Islet of Langerhans (tissue), 1 donor: ENCODE results near the gene TMEM129.
"Not testable (repeated sequence)": the region's sequence is repeated elsewhere in the genome, so short reads cannot be mapped to it uniquely, and the experiment has no call there.

Experiments used
- FAIRE-seq: peaks from one replicate; lab custom pipeline; 2011; peaks lifted over from hg19 to GRCh38; lab: Jason Lieb, UNC

The TMEM129 gene

GRCh38 chr4:1720163-1720983, 750 bp downstream of the TMEM129 start:
- FAIRE-seq: no peak

GRCh38 chr4:1718095-1718850, 2.9 kb downstream of the TMEM129 start:
- no peak for FAIRE-seq

- no peak for FAIRE-seq
Measured at GRCh38 chr4:1717129-1718094, 3.7 kb downstream of the TMEM129 start.

DNA sequence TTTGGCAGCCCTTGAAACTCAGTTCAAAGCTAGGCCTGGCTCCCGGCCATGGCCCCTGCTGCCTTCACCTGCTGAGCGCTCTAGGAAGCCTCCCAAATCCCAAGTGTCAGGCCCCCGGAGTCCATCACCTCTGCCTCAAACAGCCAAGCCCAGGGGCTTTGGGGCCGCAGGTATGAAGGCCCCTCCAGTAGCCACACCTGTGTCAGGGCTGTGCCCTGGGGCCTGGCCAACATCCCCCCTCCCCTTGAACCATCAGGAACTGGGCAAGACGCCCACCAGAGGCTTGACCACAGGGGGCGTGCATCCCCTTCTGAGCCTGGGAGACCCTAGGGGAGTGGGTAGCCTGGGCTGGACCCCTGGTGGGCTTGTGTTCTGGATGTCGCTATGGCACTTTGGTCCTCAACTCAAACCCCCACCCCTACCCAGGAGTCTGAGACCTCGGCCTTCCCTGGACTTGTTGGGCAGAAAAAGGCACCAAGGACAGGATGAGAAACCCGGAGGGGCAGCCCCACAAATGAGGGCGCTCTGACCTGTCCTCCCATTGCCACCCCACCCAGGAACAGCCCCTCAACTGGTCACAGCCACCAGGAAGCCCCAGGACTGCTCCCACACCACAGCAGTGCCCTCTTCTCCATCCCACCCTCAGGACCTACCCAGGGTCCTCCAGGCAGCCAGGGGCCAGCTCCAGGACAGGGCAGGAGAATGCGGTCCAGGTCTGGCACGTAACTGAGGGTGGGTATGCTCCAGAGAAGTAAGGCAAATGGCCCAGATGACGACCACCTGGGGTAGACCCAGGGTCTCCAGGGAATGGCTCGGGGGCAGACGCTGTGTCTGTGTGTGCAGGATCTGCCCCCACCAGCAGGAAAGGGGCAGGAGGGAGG, 4.8 kb downstream of the TMEM129 start:
- no peak for FAIRE-seq

DNA sequence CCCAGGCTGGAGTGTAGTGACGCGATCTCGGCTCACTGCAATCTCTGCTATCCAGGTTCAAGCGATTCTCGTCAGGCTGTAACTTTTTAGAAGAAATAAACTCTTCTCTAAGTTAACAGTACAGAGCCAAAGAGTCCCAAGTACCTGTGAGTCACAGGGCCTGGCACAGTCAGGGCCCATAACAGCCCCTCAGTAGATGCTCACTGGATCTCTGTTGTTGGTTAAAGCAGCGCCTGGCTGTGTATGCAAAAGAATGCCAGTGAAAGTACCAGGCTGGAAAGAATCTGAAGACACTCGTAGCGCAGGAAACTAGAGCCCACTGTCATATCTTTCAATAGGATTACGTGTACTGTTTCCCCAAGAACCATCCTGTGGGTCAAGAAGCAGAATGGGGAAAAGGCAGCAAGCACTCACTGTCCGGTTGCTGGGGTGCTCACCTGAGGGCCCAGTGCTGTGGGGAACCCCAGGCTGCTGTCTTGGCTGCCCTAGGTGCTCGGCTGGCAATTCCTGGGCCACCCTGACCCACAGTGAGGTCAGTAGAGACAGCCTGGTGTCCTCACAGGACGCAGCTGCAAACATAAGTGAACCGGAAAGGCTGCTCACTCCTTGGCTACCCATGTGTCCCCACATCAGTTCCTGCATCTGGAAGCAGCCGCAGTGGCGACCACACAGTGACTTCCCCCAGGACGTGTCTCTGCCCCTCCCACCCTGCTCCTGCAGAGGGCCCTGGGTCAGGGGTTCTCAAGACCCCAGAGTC, 5.9 kb downstream of the TMEM129 start:
- FAIRE-seq: no peak

- no peak for FAIRE-seq
Measured at GRCh38 chr4:1714303-1715001, 6.7 kb downstream of the TMEM129 start.

DNA sequence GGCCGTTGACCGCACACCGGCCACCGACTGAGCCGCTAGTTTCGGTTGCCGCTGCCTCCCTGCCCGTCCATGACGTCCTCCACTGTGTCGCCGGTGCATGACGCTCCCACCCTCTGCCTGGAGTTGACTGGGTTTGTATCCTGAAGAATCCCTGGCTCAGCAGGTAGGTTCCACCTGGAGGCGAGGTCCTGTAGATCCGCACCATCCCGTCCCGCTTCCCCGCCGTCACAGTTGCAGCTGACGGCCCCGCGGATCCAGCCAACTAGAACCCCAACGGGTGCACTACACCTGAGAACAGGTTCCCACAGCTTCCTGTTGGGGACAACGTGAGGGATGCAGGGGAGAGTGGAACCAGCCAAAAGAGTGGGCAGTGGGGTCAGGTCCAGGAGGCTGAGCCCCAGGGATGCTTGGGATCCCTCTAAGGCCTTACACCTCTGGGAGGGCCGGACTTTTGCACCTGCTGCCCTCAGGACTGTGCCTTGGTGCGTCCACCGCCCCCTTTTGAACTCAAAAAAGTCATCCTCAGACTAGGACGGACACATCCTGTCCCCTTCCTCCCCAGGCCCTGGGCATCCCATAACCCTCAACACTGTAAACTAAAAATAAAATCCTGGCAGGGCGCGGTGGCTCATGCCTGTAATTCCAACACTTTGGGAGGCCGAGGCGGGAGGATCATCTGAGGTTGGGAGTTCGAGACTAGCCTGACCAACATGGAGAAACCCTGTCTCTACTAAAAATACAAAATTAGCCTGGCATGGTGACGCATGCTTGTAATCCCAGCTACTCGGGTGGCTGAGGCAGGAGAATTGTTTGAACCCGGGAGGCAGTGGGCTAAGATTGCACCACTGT, 7.9 kb downstream of the TMEM129 start:
- no peak for FAIRE-seq

GRCh38 chr4:1712216-1713002, 8.7 kb downstream of the TMEM129 start, which contains the start of gene SLBP:
Gene SLBP (minus strand): TSS chr4:1712319. CDS start chr4:1712188, 131 bp downstream.
- no peak for FAIRE-seq

DNA sequence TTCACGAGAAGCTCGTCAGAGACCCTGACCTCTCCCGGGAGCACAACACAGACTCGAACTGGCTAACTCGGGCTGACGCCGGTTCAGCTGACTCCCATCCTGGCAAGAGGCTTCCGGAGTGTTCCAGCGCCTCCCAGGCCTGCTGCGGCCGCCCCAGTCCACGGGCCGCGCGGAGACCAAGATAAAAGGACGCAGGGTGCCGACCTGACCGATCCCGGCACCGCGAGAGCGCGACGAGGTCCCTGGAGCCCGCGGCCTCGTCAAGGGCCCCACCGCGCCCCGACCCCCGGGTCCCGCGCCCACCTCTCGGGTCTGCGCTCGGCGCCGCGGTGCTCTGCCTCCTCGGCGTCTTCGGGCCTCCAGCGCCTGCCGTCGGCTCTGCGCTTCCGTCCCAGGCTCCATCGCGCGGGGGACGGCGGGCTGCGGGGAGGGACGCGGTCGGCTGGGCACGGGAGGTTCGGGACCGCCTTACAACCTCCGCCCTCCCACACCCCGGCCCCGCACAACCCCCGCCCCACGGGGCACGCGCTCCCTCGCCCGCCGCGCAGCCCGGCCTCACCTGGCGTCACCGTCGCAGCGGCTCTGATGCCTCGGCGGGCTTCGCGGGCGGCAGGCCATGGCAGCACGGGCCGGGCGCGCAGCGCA, 9.4 kb downstream of the TMEM129 start:
- no peak for FAIRE-seq

GRCh38 chr4:1711055-1711570, 10.0 kb downstream of the TMEM129 start:
- FAIRE-seq: no peak

- FAIRE-seq: no peak
Measured at GRCh38 chr4:1708581-1708980, 12.5 kb downstream of the TMEM129 start.

- no peak for FAIRE-seq
Measured at GRCh38 chr4:1706358-1706757, 14.8 kb downstream of the TMEM129 start.

DNA sequence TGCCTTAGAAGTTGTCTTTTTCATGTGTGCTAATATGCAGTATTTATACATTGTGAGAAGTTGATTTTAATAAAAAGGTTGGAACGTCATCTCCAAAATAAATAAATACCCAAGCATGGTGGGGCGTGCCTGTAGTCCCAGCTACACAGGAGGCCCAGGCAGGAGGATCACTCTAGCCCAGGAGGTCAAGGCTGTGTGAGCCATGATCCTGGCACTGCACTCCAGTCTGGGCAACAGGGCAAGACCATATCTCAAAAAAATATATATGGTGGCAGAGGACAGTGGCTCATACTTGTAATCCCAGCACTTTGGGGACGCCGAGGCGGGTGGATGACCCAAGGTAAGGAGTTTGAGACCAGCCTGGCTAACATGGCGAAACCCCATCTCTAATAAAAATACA, 15.4 kb downstream of the TMEM129 start:
- no peak for FAIRE-seq

- no peak for FAIRE-seq
Measured at GRCh38 chr4:1703867-1704266, 17.3 kb downstream of the TMEM129 start.

- FAIRE-seq: not testable (repeated sequence)
Measured at GRCh38 chr4:1701671-1702070, 19.5 kb downstream of the TMEM129 start.

DNA sequence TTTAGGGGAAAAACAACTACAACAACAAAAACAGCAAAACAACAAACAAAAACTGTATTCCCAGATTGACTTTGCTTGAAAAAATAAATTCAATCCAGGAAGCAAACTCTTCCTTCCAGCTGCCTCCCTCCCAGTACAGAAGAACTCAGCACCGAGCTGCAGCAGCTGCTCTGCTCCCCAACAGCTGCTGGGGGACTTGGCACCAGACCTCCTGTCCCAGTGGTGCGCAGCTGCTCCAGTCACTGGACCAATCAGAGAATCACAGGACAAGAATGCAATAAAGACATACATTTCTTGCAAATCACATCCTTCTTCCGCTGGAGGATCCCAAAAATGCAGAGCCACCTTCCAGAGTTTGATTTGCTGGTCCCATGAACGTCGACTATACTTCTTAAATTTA, 25.2 kb downstream of the TMEM129 start:
- FAIRE-seq: no peak

- no peak for FAIRE-seq
Measured at GRCh38 chr4:1693131-1693896, 27.8 kb downstream of the TMEM129 start.
